Breast epithelium (tissue), 4 donors: ENCODE results near the gene OR10X1. TPM values are rescaled to one million over a fixed set of nuclear protein-coding genes. Genes with fewer than 3 reads are reported as not detected.

ENCODE experiments used
- DNase-seq, 2 donors: peaks; one replicate each; pipeline ENCODE4 v3.0.0-alpha.2; 2019; ENCODE audit warnings: low spot score in 2 of 2
- H3K27ac ChIP-seq, 2 donors: fragments of 200-600 bp; sonication (generic) in 1 of 2; one replicate each; pipeline ENCODE4 v1.5.1; 2016 to 2019; ENCODE audit warnings: mild to moderate bottlenecking in 1 of 2
- H3K27me3 ChIP-seq, 2 donors: fragments of 200-600 bp; sonication (generic) in 1 of 2; one replicate each; pipeline versions ENCODE4 v1.5.1 to v1.6.0; 2017 to 2019; ENCODE audit warnings: control low read depth in 1 of 2, mild to moderate bottlenecking in 1 of 2
- H3K36me3 ChIP-seq: fragments of 200-600 bp; one replicate; pipeline ENCODE4 v1.5.1; 2019
- H3K4me1 ChIP-seq, 2 donors: fragments of 200-600 bp; sonication (generic); one replicate each; pipeline ENCODE4 v1.5.1; 2016 to 2019; ENCODE audit warnings: control low read depth in 1 of 2
- H3K4me3 ChIP-seq, 3 donors: fragments of 200-600 bp; sonication (generic); 1 replicate in 2 of 3; 2 replicates in 1 of 3; pipeline ENCODE4 v1.5.1; 2016 to 2019; ENCODE audit warnings: mild to moderate bottlenecking in 3 of 3, moderate library complexity in 2 of 3
- H3K9me3 ChIP-seq, 2 donors: fragments of 200-600 bp; sonication (generic) in 1 of 2; one replicate each; pipeline ENCODE4 v1.5.1; 2016 to 2019; ENCODE audit warnings: control low read depth in 1 of 2
- CTCF ChIP-seq, 3 donors: fragments of 450-650 bp; IDR thresholded peaks; one replicate each; pipeline ENCODE4 v1.5.1; 2016 to 2017; ENCODE audit warnings: antibody characterized with exemption in 3 of 3, mild to moderate bottlenecking in 3 of 3, moderate library complexity in 3 of 3
- POLR2A ChIP-seq: fragments of 450-650 bp; IDR thresholded peaks from one replicate; pipeline ENCODE4 v1.6.1; 2016; ENCODE audit warnings: antibody characterized with exemption, mild to moderate bottlenecking, moderate library complexity
- POLR2AphosphoS5 ChIP-seq, 3 donors: sonication (generic); formaldehyde crosslinking; IDR thresholded peaks; one replicate each; pipeline ENCODE4 v1.6.1; 2017; ENCODE audit warnings: antibody characterized with exemption in 3 of 3
- intact Hi-C: fragments of 100-400 bp; cut with DNase I; formaldehyde crosslinking; loops from one replicate; pipeline ENCODE4 v1.15.1; 2023; ENCODE audit warnings: low total_unique reads
- total RNA-seq, 3 donors: library from RNA; depleted of rRNA; stranded (reverse); fragments of >200 nt; gene quantifications; one replicate each; pipeline ENCODE4 v1.1.0, GENCODE V29; 2016

Gene OR10X1
- total RNA-seq, 3 donors from 2014 or later, result not detected

GRCh38 chr1:158600735-158601134, 21.0 kb upstream of the OR10X1 start:
- no peaks in the 10 kb centered on the region for H3K4me1 ChIP-seq
- H3K4me3 ChIP-seq, result no peak overlapping the region
- no peaks in the 10 kb centered on the region for H3K27me3 ChIP-seq
- peaks cover 12 to 34% of the 10 kb centered on the region in 2 donors for H3K9me3 ChIP-seq
- no peak for DNase-seq
- TF ChIP-seq POLR2AphosphoS5 (IDR thresholded peaks at IDR 0.05) (no peak), CTCF (IDR thresholded peaks at IDR 0.05) (no peak), POLR2A (no peak)
- intact Hi-C loops, result no loop called here
- H3K27ac ChIP-seq, result no peak overlapping the region
- no peaks in the 10 kb centered on the region for H3K36me3 ChIP-seq

- intact Hi-C loops, result no loop called here
- no peaks in the 10 kb centered on the region for H3K27me3 ChIP-seq
- no peaks in the 10 kb centered on the region for H3K36me3 ChIP-seq
- H3K4me1 ChIP-seq, result no peaks in the 10 kb centered on the region
- peaks cover 7 to 10% of the 10 kb centered on the region in 2 donors for H3K9me3 ChIP-seq
- no peak overlapping the region for H3K27ac ChIP-seq
- TF ChIP-seq POLR2AphosphoS5 (IDR thresholded peaks at IDR 0.05), result no peak
- no peak for TF ChIP-seq CTCF (IDR thresholded peaks at IDR 0.05)
- no peak for TF ChIP-seq POLR2A
- no peak overlapping the region for H3K4me3 ChIP-seq
- no peak for DNase-seq
Measured at GRCh38 chr1:158586942-158587341, 7.2 kb upstream of the OR10X1 start.

GRCh38 chr1:158583962-158584361, 4.3 kb upstream of the OR10X1 start:
- H3K27me3 ChIP-seq, result no peaks in the 10 kb centered on the region

GRCh38 chr1:158577561-158577960, 2.1 kb downstream of the OR10X1 start:
- Histone ChIP-seq H3K27me3 (no peaks in the 10 kb centered on the region), H3K36me3 (no peaks in the 10 kb centered on the region), H3K4me3 (no peak overlapping the region), H3K27ac (no peak overlapping the region), H3K4me1 (no peaks in the 10 kb centered on the region), H3K9me3 (no peaks in the 10 kb centered on the region)
- intact Hi-C loops, result no loop called here
- no peak for TF ChIP-seq POLR2AphosphoS5 (IDR thresholded peaks at IDR 0.05)
- TF ChIP-seq POLR2A, result no peak
- TF ChIP-seq CTCF (IDR thresholded peaks at IDR 0.05), result no peak
- no peak for DNase-seq

More at GRCh38 chr1:158583962-158584361, 4.3 kb upstream of the OR10X1 start:
- no peak for DNase-seq
- intact Hi-C loops, result no loop called here
- Histone ChIP-seq H3K4me1 (no peaks in the 10 kb centered on the region), H3K27ac (no peak overlapping the region), H3K36me3 (no peaks in the 10 kb centered on the region), H3K4me3 (no peak overlapping the region), H3K9me3 (peaks cover 7 to 10% of the 10 kb centered on the region in 2 donors)
- TF ChIP-seq POLR2A (no peak), CTCF (IDR thresholded peaks at IDR 0.05) (no peak), POLR2AphosphoS5 (IDR thresholded peaks at IDR 0.05) (no peak)

GRCh38 chr1:158572226-158572625, 7.5 kb downstream of the OR10X1 start:
- TF ChIP-seq CTCF (IDR thresholded peaks at IDR 0.05) (no peak), POLR2A (no peak), POLR2AphosphoS5 (IDR thresholded peaks at IDR 0.05) (no peak)
- Histone ChIP-seq H3K4me1 (no peaks in the 10 kb centered on the region), H3K36me3 (no peaks in the 10 kb centered on the region), H3K27me3 (peaks cover 0 to 4% of the 10 kb centered on the region in 2 donors), H3K27ac (no peak overlapping the region), H3K4me3 (no peak overlapping the region), H3K9me3 (no peaks in the 10 kb centered on the region)
- intact Hi-C loops, result no loop called here
- no peak for DNase-seq
